ENCODE data around the gene ADAMTS20.

DNA sequence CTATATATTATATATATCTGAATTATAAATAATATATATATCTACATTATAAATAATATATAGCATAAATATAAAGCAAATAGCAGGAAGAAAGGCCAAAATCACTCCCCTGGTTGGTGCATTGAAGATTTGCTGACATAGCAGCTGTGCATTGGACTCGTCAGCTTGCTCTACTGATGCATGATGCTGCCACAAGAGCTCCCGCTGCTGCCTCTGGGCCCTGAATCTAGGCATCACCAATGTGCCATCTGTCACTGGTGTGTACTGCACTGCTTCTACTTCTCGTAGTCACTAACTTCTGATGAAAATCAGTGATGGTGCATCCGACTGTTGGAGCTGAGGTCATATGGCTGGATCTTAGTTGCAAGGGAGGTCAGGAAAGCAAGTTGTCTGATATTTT lies 205.0 kb downstream of the ADAMTS20 start:
- TF ChIP-seq CTCF (optimal IDR thresholded peaks at IDR 0.05 in 1 of 3, IDR thresholded peaks at IDR 0.05 in 1 of 3, conservative IDR thresholded peaks at IDR 0.05 in 1 of 3; ENCODE audit: extremely low read depth in 1 of 3, insufficient read depth in 2 of 3, low read length in 3 of 3) = no peak
- no peak for TF ChIP-seq EZH2 (IDR thresholded peaks at IDR 0.05; ENCODE audit: low read length)

Measured in keratinocyte (primary cell).